Esophagus (tissue), 2 donors: ENCODE measurements around the gene DMAP1. TPM values are rescaled to one million over a fixed set of nuclear protein-coding genes. Genes with fewer than 3 reads are reported as not detected.
A peak's percentile ranks its signal among the peaks of the same experiment; 100 is the strongest.
"Not testable (repeated sequence)": the region's sequence is repeated elsewhere in the genome, so short reads cannot be mapped to it uniquely, and the experiment has no call there.

Experiments used
- H3K27ac ChIP-seq, 2 donors: one replicate each; pipeline ENCODE4 v1.5.1; 2013; ENCODE audit warnings: low read depth in 2 of 2, mild to moderate bottlenecking in 2 of 2, inconsistent platforms in 1 of 2, low read length in 1 of 2, moderate library complexity in 1 of 2
- H3K27me3 ChIP-seq, 2 donors: one replicate each; pipeline ENCODE4 v1.6.1; 2013; ENCODE audit warnings: low read length in 2 of 2, control low read depth in 1 of 2, mild to moderate bottlenecking in 1 of 2; ENCODE audit not compliant: insufficient read depth in 2 of 2, control insufficient read depth in 1 of 2
- H3K36me3 ChIP-seq, 2 donors: one replicate each; pipeline ENCODE4 v1.6.1; 2013; ENCODE audit warnings: low read length in 1 of 2; ENCODE audit not compliant: control insufficient read depth in 2 of 2, insufficient read depth in 2 of 2
- H3K4me1 ChIP-seq, 2 donors: one replicate each; pipeline ENCODE4 v1.6.1; 2013; ENCODE audit warnings: low read length in 1 of 2; ENCODE audit not compliant: control insufficient read depth in 2 of 2, insufficient read depth in 2 of 2
- H3K4me3 ChIP-seq, 2 donors: one replicate each; pipeline ENCODE4 v1.5.1; 2013; ENCODE audit warnings: low read length in 2 of 2, mild to moderate bottlenecking in 2 of 2, low read depth in 1 of 2, moderate library complexity in 1 of 2
- H3K9me3 ChIP-seq, 2 donors: one replicate each; pipeline ENCODE4 v1.6.1; 2013; ENCODE audit warnings: mild to moderate bottlenecking in 2 of 2, low read depth in 1 of 2, low read length in 1 of 2, moderate library complexity in 1 of 2; ENCODE audit not compliant: control insufficient read depth in 2 of 2, insufficient read depth in 1 of 2
- WGBS, 2 donors: extraction: QIAGEN DNeasy Blood & Tissue Kit; methylation state at CpG; one replicate each; pipeline ENCODE4 v1.1.7; 2013; 5-methylcytosine and 5-hydroxymethylcytosine counted together
- polyA plus RNA-seq, 2 donors: library from polyadenylated mRNA; stranded (reverse); fragments of 200-250 nt; gene quantifications; one replicate each; pipeline ENCODE4 v1.2.3, GENCODE V29; 2013
- donor health status: healthy with polysubstance abuse.
- donor health status: Bipolar disorder and iron deficiency.

The DMAP1 gene, protein sequence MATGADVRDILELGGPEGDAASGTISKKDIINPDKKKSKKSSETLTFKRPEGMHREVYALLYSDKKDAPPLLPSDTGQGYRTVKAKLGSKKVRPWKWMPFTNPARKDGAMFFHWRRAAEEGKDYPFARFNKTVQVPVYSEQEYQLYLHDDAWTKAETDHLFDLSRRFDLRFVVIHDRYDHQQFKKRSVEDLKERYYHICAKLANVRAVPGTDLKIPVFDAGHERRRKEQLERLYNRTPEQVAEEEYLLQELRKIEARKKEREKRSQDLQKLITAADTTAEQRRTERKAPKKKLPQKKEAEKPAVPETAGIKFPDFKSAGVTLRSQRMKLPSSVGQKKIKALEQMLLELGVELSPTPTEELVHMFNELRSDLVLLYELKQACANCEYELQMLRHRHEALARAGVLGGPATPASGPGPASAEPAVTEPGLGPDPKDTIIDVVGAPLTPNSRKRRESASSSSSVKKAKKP
- polyA plus RNA-seq: 10 to 100 TPM; 21.8 to 27.8 TPM

DNA sequence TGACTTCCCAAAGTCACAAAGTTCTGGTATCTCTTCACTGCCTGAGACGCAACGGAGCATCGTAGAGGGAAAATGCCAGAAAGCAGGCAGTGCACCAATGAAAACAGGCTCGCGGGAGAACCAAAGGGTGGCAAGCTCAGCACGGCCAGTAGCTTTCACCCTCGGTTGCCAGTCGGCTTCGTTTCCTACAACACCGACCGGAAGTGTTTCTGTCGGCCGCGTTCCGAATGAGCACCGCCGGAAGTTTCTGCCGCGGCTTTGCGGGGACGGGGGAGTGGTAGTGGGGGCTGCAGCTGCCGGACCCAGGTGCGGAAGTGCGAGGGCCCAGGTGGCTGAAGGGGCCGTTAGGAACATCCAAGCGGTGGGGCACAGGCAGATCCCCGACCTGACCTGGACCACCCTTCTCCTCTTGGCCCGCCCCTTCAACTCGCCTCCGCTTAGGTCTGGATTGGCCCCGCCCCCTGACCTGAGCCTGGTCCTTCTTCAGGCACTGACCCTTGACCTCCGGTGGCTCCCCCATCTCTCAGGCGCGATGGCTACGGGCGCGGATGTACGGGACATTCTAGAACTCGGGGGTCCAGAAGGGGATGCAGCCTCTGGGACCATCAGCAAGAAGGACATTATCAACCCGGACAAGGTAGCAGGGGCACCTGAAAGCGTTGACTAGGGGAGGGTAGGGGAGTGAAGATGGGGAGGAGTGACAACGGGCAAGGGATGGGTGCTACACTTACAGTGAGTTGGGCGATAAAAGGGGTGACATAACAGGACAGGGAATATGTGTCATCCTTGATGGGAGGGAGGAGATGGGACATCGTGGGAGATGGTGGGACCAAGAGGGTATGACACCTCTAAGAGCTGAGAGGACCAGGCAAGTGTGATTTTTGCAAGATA is at the start of gene DMAP1:
Gene DMAP1, plus strand, starts transcription at position 250 of the 891 bp plus-strand sequence. Its CDS starts 283 bp downstream, at position 533.
- peaks cover under 1 to 12% of the 10 kb centered on the region in 2 donors for H3K36me3 ChIP-seq
- H3K4me1 ChIP-seq: peaks cover 4 to 11% of the 10 kb centered on the region in 2 donors
- no peaks in the 10 kb centered on the region for H3K27me3 ChIP-seq
- H3K4me3 ChIP-seq: peak within 1 kb of the TSS; percentile 88 to 96
- WGBS, 2 donors: 1% methylated on average over 44 of the region's 44 CpGs
- H3K27ac ChIP-seq: peak within 1 kb of the TSS; percentile 66 to 80
- H3K9me3 ChIP-seq: no peaks in the 10 kb centered on the region

DNA sequence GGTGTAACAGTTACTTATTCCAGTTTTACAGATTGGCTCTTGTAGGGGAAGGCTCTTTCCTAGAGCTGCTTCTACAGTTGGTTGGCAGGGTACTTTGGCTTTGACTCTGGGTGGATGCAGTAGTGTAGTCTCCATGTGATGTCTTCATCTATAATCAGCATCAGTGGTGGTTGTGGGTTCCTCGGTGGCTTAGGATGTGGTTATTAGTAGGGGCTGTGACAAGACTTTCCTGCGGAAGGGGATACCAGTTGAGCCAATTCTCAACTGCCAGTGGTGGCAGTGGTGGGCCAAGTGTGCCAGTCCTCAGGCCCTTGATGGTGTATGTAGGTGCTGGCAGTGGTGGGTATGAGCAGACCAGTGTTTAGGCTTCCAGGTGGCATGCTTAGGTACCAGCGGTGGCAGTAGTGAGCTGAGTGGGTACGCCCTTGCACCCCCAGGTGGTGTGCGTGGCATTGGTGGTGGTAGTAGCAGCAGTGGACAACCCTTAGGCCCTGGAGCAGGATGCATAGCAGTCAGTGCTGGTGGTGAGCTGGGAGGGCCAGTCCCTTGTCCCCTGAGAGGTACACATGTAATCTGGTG is 44.7 kb upstream of the DMAP1 start:
- Histone ChIP-seq H3K4me1 (no peaks in the 10 kb centered on the region), H3K9me3 (peaks cover 0 to 2% of the 10 kb centered on the region in 2 donors), H3K4me3 (no peak overlapping the region), H3K27ac (no peak overlapping the region), H3K27me3 (no peaks in the 10 kb centered on the region), H3K36me3 (no peaks in the 10 kb centered on the region)
- 85 to 88% methylated on average over 5 of the region's 5 CpGs for WGBS, 2 donors

DNA sequence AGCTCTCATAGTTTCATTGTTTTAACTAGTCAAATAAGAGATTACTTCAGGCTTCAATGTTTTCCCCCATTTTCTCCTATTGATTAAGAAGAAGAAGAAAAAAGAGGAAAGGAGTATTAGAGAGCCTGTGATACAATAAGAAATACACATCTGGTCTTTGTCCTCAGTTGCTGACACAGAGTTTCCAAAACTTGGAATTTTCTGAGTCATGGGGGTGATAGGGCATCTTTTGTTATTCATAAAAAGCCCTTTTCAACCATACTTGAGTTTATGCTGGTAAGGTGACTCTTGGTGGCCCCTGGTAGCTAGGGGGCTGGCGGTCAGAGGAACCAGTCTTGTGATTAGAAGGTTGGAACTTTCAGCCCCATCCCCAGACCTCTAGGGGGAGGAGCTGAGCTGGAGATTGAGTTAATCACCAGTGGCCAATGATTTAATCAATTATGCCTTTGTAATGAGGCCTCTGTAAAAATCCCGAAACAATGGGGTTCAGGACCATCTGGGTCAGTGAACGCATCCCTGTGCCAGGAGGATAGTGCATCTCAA is 42.9 kb upstream of the DMAP1 start:
- peaks cover 0 to 2% of the 10 kb centered on the region in 2 donors for H3K9me3 ChIP-seq
- no peak overlapping the region for H3K27ac ChIP-seq
- H3K36me3 ChIP-seq: no peaks in the 10 kb centered on the region
- H3K27me3 ChIP-seq: no peaks in the 10 kb centered on the region
- H3K4me1 ChIP-seq: no peaks in the 10 kb centered on the region
- WGBS, 2 donors: 90 to 92% methylated on average over 3 of the region's 3 CpGs
- H3K4me3 ChIP-seq: no peak overlapping the region

DNA sequence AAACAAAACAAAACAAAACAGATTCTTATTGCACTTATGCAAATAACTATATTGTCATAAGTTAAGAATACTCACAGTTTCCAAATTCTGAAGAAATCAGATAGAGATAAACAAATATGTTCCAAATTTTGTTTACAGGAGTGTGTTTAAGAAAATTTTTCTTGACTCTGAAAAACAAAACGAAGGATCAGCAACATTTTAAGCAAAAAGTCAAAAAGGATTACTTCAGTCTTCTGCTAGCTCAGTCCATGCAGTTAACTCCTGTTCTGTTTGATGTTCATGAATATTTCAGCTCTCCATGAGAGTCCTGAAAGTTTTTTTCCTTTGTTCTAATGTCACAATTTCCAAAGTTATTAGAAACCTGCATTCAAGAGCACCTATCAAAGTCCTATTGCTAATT is 38.6 kb upstream of the DMAP1 start:
- no peaks in the 10 kb centered on the region for H3K27me3 ChIP-seq
- 62 to 85% methylated on average over 1 of the region's 1 CpG for WGBS, 2 donors
- H3K4me3 ChIP-seq: no peak overlapping the region
- no peaks in the 10 kb centered on the region for H3K36me3 ChIP-seq
- H3K9me3 ChIP-seq: peaks cover 0 to 2% of the 10 kb centered on the region in 2 donors
- no peak overlapping the region for H3K27ac ChIP-seq
- H3K4me1 ChIP-seq: no peaks in the 10 kb centered on the region

DNA sequence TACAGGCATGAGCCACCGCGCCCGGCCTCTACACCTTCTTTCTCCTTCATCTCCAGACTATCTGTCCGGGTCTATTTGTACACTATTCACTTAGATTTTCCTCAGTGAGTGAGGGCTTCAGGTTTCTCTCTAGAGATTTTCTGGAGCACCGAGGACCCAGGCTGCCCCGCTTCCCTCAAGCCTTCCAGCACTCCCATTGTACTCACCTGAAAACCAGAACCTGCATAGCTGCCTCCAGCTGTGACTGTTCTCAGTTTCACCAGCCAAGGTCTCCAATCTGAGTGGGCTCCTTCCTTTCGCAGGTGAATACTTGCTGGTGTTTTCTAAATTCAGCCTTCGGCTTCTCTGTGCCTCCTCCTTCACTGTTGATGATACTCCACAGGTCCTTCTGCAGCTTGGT is 12.9 kb upstream of the DMAP1 start:
- Histone ChIP-seq H3K36me3 (no peaks in the 10 kb centered on the region), H3K4me1 (no peaks in the 10 kb centered on the region), H3K4me3 (no peak overlapping the region), H3K27ac (no peak overlapping the region), H3K27me3 (no peaks in the 10 kb centered on the region), H3K9me3 (no peaks in the 10 kb centered on the region)
- WGBS, 2 donors: 95 to 96% methylated on average over 8 of the region's 8 CpGs

DNA sequence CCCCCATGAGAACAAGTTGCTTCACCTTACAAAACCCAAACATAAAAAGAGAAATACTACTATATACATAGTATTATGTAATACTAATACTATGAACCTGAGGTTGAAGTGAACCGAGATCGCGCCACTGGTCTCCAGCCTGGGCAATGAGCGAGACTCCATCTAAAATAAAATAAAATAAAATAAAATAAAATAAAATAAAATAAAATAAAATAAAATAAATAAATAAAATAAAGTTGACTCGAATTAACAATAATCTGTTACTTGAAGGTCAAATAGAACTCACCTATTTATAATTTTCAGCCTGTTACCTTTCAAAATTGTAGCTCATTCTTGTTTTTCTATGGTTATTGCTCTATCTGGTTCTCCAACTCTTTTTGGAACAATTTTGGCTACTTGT is 6.7 kb upstream of the DMAP1 start:
- WGBS, 2 donors: 92% methylated on average over 5 of the region's 5 CpGs
- not testable (repeated sequence) for H3K27ac ChIP-seq, H3K9me3 ChIP-seq, H3K27me3 ChIP-seq, H3K36me3 ChIP-seq, H3K4me3 ChIP-seq, H3K4me1 ChIP-seq

DNA sequence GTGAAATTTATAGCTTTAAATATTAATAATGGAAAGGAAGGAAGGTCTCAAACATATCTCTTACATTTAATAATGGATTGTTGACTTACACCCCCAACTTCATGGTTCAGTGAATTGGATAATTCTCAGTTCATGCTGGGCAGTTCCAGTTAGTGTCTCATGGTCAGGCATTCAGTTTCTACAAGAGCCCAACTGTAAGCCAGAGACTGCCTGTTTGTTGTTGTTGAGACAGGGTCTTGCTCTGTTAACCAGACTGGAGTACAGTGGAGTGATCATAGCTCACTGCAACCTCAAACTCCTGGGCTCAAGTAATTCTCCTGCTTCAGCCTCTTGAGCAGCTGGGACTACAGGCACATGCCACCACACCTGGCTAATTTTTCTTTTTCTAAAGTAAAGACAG is 5.0 kb upstream of the DMAP1 start:
- Histone ChIP-seq H3K27me3 (no peaks in the 10 kb centered on the region), H3K9me3 (no peaks in the 10 kb centered on the region)

DNA sequence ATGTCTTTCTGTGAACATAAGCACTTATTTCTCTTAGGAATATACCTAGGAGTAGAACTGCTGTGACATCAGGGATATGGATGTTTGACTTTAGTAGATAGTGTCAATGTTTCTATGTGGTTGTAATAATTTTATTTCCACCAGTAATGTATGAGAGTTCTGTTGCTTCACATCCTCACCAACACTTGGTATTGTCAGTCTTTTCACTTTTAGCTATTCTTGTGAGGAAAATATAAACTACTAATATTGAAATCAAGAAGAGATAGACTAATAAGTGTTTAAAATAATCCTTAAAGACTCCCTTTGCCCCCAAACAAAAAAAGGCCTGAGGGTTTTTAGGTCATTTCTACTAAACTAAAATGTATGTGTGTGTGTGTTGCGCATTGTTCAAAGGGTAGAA is 2.7 kb upstream of the DMAP1 start:
- H3K27me3 ChIP-seq: no peaks in the 10 kb centered on the region
- H3K36me3 ChIP-seq: peaks cover 0 to 2% of the 10 kb centered on the region in 2 donors
- 98 to 100% methylated on average over 1 of the region's 1 CpG for WGBS, 2 donors
- H3K4me3 ChIP-seq: no peak overlapping the region
- H3K27ac ChIP-seq: no peak overlapping the region
- no peaks in the 10 kb centered on the region for H3K9me3 ChIP-seq
- peaks cover 4 to 11% of the 10 kb centered on the region in 2 donors for H3K4me1 ChIP-seq

More for the DNA sequence above, 5.0 kb upstream of the DMAP1 start:
- no peak overlapping the region for H3K27ac ChIP-seq
- no peaks in the 10 kb centered on the region for H3K36me3 ChIP-seq
- H3K4me3 ChIP-seq: no peak overlapping the region
- peaks cover 2 to 5% of the 10 kb centered on the region in 2 donors for H3K4me1 ChIP-seq
